Liver (tissue), 9 donors: ENCODE data around the gene CPZ. TPM values are rescaled to one million over a fixed set of nuclear protein-coding genes. Genes with fewer than 3 reads are reported as not detected.

Source experiments
- DNase-seq: peaks from one replicate; pipeline ENCODE4 v3.0.0-alpha.2; 2017; ENCODE audit warnings: low spot score
- H3K27ac ChIP-seq, 2 donors: one replicate each; pipeline ENCODE4 v1.7.0; 2013; ENCODE audit warnings: inconsistent platforms in 2 of 2, low read length in 2 of 2, control low read depth in 1 of 2, low read depth in 1 of 2, mild to moderate bottlenecking in 1 of 2
- H3K27me3 ChIP-seq, 4 donors: one replicate each; pipeline versions ENCODE4 v1.6.1 to v1.7.0; 2013; ENCODE audit warnings: low read length in 3 of 4, inconsistent platforms in 1 of 4, mild to moderate bottlenecking in 1 of 4, moderate library complexity in 1 of 4; ENCODE audit not compliant: control insufficient read depth in 4 of 4, insufficient read depth in 4 of 4
- H3K36me3 ChIP-seq, 4 donors: one replicate each; pipeline versions ENCODE4 v1.6.1 to v1.7.0; 2013; ENCODE audit warnings: low read length in 3 of 4, mild to moderate bottlenecking in 3 of 4, low read depth in 1 of 4, moderate library complexity in 1 of 4; ENCODE audit not compliant: control insufficient read depth in 4 of 4, insufficient read depth in 3 of 4
- H3K4me1 ChIP-seq, 4 donors: one replicate each; pipeline versions ENCODE4 v1.6.1 to v1.7.0; 2013; ENCODE audit warnings: low read length in 3 of 4, mild to moderate bottlenecking in 3 of 4, moderate library complexity in 1 of 4; ENCODE audit not compliant: control insufficient read depth in 4 of 4, insufficient read depth in 4 of 4
- H3K4me3 ChIP-seq, 3 donors: one replicate each; pipeline versions ENCODE4 v1.6.1 to v1.7.0; 2013; ENCODE audit warnings: low read length in 3 of 3, control low read depth in 1 of 3, low read depth in 1 of 3, mild to moderate bottlenecking in 1 of 3
- H3K9ac ChIP-seq, 2 donors: one replicate each; pipeline ENCODE4 v1.7.0; 2013; ENCODE audit warnings: low read length in 2 of 2, mild to moderate bottlenecking in 2 of 2, moderate library complexity in 2 of 2, control low read depth in 1 of 2, low read depth in 1 of 2
- H3K9me3 ChIP-seq, 4 donors: one replicate each; pipeline versions ENCODE4 v1.6.1 to v1.7.0; 2013; ENCODE audit warnings: low read length in 3 of 4; ENCODE audit not compliant: control insufficient read depth in 4 of 4
- EGR1 ChIP-seq, 2 donors: IDR thresholded peaks; 2 replicates each; pipeline ENCODE4 v1.6.1; 2016 to 2018; ENCODE audit warnings: antibody characterized with exemption in 2 of 2, low read depth in 2 of 2
- FOXA1 ChIP-seq: IDR thresholded peaks from 2 replicates; pipeline ENCODE4 v1.6.1; 2016; ENCODE audit warnings: antibody characterized with exemption
- GABPA ChIP-seq, 2 donors: IDR thresholded peaks in 1 of 2; conservative IDR thresholded peaks in 1 of 2; 2 replicates each; pipeline ENCODE4 v1.6.1; 2016; ENCODE audit warnings: antibody characterized with exemption in 2 of 2, mild to moderate bottlenecking in 1 of 2, moderate library complexity in 1 of 2
- HNF4A ChIP-seq, 2 donors: conservative IDR thresholded peaks; 2 replicates each; pipeline ENCODE4 v1.6.1; 2016; ENCODE audit warnings: antibody characterized with exemption in 2 of 2, mild to moderate bottlenecking in 2 of 2
- HNF4G ChIP-seq: IDR thresholded peaks from 2 replicates; pipeline ENCODE4 v1.6.1; 2016; ENCODE audit warnings: antibody characterized with exemption
- JUND ChIP-seq, 2 donors: IDR thresholded peaks; 2 replicates each; pipeline ENCODE4 v1.6.1; 2016; ENCODE audit warnings: antibody characterized with exemption in 2 of 2
- NR2F2 ChIP-seq: IDR thresholded peaks from 2 replicates; pipeline ENCODE4 v1.6.1; 2016; ENCODE audit warnings: antibody characterized with exemption
- RAD21 ChIP-seq, 2 donors: IDR thresholded peaks; 2 replicates each; pipeline ENCODE4 v1.6.1; 2016; ENCODE audit warnings: antibody characterized with exemption in 2 of 2, mild to moderate bottlenecking in 2 of 2
- SP1 ChIP-seq: IDR thresholded peaks from 2 replicates; pipeline ENCODE4 v1.6.1; 2018; ENCODE audit warnings: antibody characterized with exemption, mild to moderate bottlenecking
- TAF1 ChIP-seq: conservative IDR thresholded peaks from 2 replicates; pipeline ENCODE4 v1.6.1; 2016; ENCODE audit warnings: antibody characterized with exemption, mild to moderate bottlenecking
- YY1 ChIP-seq: IDR thresholded peaks from 2 replicates; pipeline ENCODE4 v1.6.1; 2016; ENCODE audit warnings: antibody characterized with exemption, mild to moderate bottlenecking
- whole genome bisulfite sequencing: extraction: QIAGEN DNeasy Blood & Tissue Kit; methylation state at CpG from one replicate; pipeline ENCODE4 v1.1.7; 2013; 5-methylcytosine and 5-hydroxymethylcytosine counted together
- polyA plus RNA-seq, 2 donors: library from polyadenylated mRNA; stranded (reverse) in 1 of 2; unstranded in 1 of 2; fragments of 200-250 nt in 1 of 2; fragments of >200 nt in 1 of 2; fragmentation: Nextera tagmentation in 1 of 2; extraction: Ambion mirVana in 1 of 2; gene quantifications; one replicate each; pipeline versions ENCODE4 v1.2.1 to v1.2.3, GENCODE V29; 2013 to 2015
- total RNA-seq, 2 donors: library from RNA; depleted of rRNA; stranded (reverse); fragments of >200 nt; gene quantifications; one replicate each; pipeline ENCODE4 v1.2.3, GENCODE V29; 2014
- TF ChIP-seq, protein P1 (sequence below): IDR thresholded peaks from 2 replicates; pipeline ENCODE4 v1.6.1; 2016; ENCODE audit warnings: antibody characterized with exemption
- TF ChIP-seq, protein P2 (sequence below): fragments of 150-350 bp; IDR thresholded peaks from 2 replicates; pipeline ENCODE4 v1.5.1; 2017; ENCODE audit warnings: improper control_type of control experiment, low read depth, low read length; ENCODE audit not compliant: missing input control
- TF ChIP-seq, protein P3 (sequence below): IDR thresholded peaks from 2 replicates; pipeline ENCODE4 v1.6.1; 2016; ENCODE audit warnings: antibody characterized with exemption, mild to moderate bottlenecking
- TF ChIP-seq, protein P4 (sequence below): IDR thresholded peaks from 2 replicates; pipeline ENCODE4 v1.6.1; 2016; ENCODE audit warnings: antibody characterized with exemption
- donor health status: healthy.
- donor health status: healthy.
- donor health status: healthy.
- donor health status: healthy.
- donor health status: healthy.

Gene CPZ
- total and polyA plus RNA-seq, 4 donors: 0.51 to 1.8 (median 1.4) TPM

DNA sequence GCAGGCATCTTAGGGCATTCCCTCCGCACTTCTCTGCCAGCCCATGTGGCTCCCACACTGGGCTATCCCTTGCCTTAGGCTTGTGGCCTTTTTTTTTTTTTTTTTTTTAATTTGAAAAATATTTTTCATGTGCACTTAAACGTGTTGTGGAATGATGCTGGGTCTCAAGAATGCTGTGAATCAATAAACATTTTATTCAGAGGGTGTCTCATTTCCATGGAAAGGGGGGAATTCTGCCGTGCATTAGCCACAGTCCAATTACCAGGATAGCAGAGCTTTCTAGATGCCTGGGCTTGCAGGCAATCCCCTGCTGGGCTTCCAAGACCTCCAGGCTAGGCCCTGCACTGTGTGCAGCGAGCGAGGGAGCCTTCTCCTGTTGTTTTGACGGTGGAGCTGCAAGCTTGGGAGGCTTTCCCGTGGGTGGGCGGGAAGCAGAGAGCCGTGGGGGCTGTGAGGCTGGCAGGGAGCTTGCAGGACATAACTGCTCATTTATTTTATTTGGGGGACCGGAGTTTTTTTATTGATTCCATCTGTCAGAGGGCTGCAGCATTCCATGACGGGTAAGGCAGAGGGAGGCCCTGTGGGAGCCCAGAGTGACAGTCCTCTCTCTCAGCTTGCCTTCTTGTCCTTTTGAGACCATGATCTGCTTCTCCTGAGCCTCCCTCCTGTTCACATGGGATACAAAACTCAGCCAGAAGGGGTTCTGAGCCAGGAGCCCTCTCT, 2.6 kb upstream of the CPZ start (continued):
- TF ChIP-seq JUND (IDR thresholded peaks at IDR 0.05): no peak
- TF ChIP-seq TAF1: no peak
- no peak for TF ChIP-seq HNF4G
- TF ChIP-seq, protein P1, sequence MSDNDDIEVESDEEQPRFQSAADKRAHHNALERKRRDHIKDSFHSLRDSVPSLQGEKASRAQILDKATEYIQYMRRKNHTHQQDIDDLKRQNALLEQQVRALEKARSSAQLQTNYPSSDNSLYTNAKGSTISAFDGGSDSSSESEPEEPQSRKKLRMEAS: no peak
- TF ChIP-seq RAD21 (IDR thresholded peaks at IDR 0.05): no peak
- TF ChIP-seq, protein P2, sequence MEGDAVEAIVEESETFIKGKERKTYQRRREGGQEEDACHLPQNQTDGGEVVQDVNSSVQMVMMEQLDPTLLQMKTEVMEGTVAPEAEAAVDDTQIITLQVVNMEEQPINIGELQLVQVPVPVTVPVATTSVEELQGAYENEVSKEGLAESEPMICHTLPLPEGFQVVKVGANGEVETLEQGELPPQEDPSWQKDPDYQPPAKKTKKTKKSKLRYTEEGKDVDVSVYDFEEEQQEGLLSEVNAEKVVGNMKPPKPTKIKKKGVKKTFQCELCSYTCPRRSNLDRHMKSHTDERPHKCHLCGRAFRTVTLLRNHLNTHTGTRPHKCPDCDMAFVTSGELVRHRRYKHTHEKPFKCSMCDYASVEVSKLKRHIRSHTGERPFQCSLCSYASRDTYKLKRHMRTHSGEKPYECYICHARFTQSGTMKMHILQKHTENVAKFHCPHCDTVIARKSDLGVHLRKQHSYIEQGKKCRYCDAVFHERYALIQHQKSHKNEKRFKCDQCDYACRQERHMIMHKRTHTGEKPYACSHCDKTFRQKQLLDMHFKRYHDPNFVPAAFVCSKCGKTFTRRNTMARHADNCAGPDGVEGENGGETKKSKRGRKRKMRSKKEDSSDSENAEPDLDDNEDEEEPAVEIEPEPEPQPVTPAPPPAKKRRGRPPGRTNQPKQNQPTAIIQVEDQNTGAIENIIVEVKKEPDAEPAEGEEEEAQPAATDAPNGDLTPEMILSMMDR: no peak

DNA sequence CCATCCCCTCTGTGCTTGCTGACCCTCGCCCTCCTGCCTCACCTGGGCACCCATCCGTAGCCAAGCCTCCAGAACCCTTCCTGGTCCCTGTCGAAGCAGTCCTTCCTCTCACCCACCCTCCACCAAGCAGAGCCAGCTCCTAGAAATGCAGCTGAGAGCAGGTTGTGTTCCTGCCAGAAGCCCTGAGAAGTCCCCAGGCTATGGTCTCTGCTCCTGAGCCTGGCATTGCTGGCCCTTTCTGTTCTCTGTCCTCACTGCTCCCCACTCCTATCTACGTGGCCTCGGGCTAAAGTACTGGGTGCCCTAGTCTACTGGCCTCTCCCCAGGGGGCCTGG, 2.1 kb upstream of the CPZ start:
- no peak for DNase-seq

DNA sequence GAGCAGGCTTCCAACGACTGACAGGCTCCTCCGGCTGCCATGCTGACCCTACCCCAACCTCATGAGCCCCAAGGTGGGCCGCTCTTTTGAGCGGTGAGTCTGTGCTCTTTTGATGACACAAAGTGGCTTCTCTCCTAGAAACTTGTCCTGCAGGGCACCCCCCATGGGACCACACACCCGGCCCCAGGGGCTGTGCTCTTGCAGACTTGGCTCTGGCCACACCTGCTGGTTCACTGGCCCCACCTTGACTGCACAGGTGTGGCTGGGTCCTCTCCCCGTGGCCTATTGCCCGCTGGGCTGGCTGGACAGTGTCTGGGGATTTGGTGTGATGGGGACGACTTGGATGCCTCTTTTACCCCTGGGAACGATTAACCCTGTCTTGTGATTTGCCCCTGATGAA, 1.5 kb upstream of the CPZ start:
- TF ChIP-seq NR2F2: no peak
- H3K9me3 ChIP-seq: no peaks in the 10 kb centered on the region
- H3K27me3 ChIP-seq: peaks cover 0 to 6% (median 4%) of the 10 kb centered on the region in 4 donors
- no peaks in the 10 kb centered on the region for H3K36me3 ChIP-seq
- H3K9ac ChIP-seq: no peak overlapping the region
- no peak for DNase-seq
- peaks cover 0 to 12% (median 0%) of the 10 kb centered on the region in 4 donors for H3K4me1 ChIP-seq
- 77% methylated on average over 9 of the region's 9 CpGs for WGBS
- no peak overlapping the region for H3K4me3 ChIP-seq
- no peak overlapping the region for H3K27ac ChIP-seq

More for the DNA sequence above, 2.1 kb upstream of the CPZ start:
- Histone ChIP-seq H3K36me3 (no peaks in the 10 kb centered on the region), H3K27me3 (peaks cover 2 to 6% (median 4%) of the 10 kb centered on the region in 4 donors), H3K4me1 (peaks cover 0 to 9% (median 0%) of the 10 kb centered on the region in 4 donors), H3K27ac (no peak overlapping the region), H3K9me3 (no peaks in the 10 kb centered on the region), H3K4me3 (no peak overlapping the region), H3K9ac (no peak overlapping the region)
- TF ChIP-seq FOXA1 (no peak), NR2F2 (no peak)
- 80% methylated on average over 5 of the region's 5 CpGs for WGBS

DNA sequence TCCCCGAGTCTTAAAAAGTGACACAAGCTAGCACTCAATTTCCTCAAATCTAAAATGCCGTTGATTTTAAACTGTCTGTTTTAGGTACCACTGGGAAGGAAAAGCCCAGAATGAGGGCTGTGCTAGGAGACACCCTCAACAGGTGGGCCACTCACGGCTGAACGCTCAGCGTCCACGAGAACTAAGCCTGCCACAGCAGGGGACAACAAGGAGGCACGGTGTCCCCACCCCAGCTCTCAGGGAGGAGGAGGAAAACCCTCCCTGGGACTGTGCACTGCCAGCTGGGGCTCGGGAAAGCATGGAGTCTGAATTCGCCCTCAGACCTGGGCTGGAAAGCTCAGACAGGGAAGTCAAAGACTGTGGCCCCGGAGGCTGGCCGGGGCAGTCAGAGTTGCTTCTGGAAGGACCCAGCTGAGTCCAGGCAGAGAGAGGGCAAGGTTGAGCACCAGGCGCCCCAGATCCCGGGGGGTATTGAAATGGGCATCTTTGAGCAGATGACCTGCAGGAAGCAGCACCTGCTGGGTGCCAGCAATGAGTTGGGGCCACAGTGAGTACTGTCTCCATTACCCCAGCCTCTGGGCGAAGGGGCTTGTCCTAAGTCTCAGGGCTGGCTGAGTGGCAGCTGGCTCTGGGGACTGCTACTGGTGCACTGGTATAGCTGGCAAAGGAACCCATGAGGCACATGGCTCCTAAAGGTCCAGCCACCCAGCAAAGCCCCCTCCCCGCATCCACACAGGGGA, 769 bp upstream of the CPZ start:
- H3K27me3 ChIP-seq: peaks cover 0 to 5% (median 3%) of the 10 kb centered on the region in 4 donors
- DNase-seq: no peak

More for the DNA sequence above, 769 bp upstream of the CPZ start:
- Histone ChIP-seq H3K27ac (no peak overlapping the region), H3K4me1 (peaks cover 0 to 12% (median 0%) of the 10 kb centered on the region in 4 donors), H3K4me3 (no peak overlapping the region), H3K9me3 (no peaks in the 10 kb centered on the region), H3K9ac (no peak overlapping the region), H3K36me3 (no peaks in the 10 kb centered on the region)
- WGBS: 67% methylated on average over 15 of the region's 15 CpGs
- TF ChIP-seq TAF1 (no peak), HNF4A (conservative IDR thresholded peaks at IDR 0.05) (no peak), RAD21 (IDR thresholded peaks at IDR 0.05) (no peak), FOXA1 (no peak), GABPA (IDR thresholded peaks at IDR 0.05 in 1 of 2, conservative IDR thresholded peaks at IDR 0.05 in 1 of 2) (no peak), SP1 (no peak), EGR1 (IDR thresholded peaks at IDR 0.05; ENCODE audit: low read depth in 2 of 2) (no peak), YY1 (no peak), JUND (IDR thresholded peaks at IDR 0.05) (no peak)
- TF ChIP-seq, protein P2: no peak
- TF ChIP-seq, protein P3, sequence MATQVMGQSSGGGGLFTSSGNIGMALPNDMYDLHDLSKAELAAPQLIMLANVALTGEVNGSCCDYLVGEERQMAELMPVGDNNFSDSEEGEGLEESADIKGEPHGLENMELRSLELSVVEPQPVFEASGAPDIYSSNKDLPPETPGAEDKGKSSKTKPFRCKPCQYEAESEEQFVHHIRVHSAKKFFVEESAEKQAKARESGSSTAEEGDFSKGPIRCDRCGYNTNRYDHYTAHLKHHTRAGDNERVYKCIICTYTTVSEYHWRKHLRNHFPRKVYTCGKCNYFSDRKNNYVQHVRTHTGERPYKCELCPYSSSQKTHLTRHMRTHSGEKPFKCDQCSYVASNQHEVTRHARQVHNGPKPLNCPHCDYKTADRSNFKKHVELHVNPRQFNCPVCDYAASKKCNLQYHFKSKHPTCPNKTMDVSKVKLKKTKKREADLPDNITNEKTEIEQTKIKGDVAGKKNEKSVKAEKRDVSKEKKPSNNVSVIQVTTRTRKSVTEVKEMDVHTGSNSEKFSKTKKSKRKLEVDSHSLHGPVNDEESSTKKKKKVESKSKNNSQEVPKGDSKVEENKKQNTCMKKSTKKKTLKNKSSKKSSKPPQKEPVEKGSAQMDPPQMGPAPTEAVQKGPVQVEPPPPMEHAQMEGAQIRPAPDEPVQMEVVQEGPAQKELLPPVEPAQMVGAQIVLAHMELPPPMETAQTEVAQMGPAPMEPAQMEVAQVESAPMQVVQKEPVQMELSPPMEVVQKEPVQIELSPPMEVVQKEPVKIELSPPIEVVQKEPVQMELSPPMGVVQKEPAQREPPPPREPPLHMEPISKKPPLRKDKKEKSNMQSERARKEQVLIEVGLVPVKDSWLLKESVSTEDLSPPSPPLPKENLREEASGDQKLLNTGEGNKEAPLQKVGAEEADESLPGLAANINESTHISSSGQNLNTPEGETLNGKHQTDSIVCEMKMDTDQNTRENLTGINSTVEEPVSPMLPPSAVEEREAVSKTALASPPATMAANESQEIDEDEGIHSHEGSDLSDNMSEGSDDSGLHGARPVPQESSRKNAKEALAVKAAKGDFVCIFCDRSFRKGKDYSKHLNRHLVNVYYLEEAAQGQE: no peak
- TF ChIP-seq, protein P4, sequence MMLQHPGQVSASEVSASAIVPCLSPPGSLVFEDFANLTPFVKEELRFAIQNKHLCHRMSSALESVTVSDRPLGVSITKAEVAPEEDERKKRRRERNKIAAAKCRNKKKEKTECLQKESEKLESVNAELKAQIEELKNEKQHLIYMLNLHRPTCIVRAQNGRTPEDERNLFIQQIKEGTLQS: no peak
